Fibroblast of mammary gland (primary cell): ENCODE measurements around the gene PIKFYVE.
A peak's percentile ranks its signal among the peaks of the same experiment; 100 is the strongest.

Experiments
- DNase-seq: peaks from one replicate; pipeline ENCODE4 v3.0.0-alpha.2; 2010; ENCODE audit warnings: low read depth
- H3K4me3 ChIP-seq: 2 replicates; pipeline ENCODE4 v1.5.1; 2011; ENCODE audit warnings: low read depth, mild to moderate bottlenecking, low read length, moderate library complexity; ENCODE audit not compliant: control insufficient read depth
- TF ChIP-seq, protein P1 (sequence below): conservative IDR thresholded peaks from 2 replicates; pipeline ENCODE4 v1.5.1; 2011; ENCODE audit warnings: low read depth, low read length, inconsistent platforms; ENCODE audit not compliant: control insufficient read depth, insufficient read depth

Gene PIKFYVE

DNA sequence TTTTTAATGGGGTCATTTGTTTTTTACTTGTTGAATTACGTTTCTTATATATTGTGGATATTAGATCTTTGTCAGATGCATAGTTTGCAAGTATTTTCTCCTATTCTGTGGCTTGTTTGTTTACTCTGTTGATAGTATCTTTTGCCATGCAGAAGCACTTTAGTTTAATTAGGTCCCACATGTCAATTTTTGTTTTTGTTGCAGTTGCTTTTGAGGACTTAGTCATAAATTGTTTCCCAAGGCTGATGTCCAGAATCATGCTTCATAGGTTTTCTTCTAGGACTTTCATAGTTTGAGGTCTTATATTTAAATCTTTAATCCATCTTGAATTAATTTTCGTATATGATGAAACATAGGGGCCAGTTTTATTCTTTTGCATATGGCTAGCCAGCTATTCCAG, 13.2 kb downstream of the PIKFYVE start:
- TF ChIP-seq, protein P1, sequence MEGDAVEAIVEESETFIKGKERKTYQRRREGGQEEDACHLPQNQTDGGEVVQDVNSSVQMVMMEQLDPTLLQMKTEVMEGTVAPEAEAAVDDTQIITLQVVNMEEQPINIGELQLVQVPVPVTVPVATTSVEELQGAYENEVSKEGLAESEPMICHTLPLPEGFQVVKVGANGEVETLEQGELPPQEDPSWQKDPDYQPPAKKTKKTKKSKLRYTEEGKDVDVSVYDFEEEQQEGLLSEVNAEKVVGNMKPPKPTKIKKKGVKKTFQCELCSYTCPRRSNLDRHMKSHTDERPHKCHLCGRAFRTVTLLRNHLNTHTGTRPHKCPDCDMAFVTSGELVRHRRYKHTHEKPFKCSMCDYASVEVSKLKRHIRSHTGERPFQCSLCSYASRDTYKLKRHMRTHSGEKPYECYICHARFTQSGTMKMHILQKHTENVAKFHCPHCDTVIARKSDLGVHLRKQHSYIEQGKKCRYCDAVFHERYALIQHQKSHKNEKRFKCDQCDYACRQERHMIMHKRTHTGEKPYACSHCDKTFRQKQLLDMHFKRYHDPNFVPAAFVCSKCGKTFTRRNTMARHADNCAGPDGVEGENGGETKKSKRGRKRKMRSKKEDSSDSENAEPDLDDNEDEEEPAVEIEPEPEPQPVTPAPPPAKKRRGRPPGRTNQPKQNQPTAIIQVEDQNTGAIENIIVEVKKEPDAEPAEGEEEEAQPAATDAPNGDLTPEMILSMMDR: no peak
- H3K4me3 ChIP-seq: no peak overlapping the region
- DNase-seq: no peak

DNA sequence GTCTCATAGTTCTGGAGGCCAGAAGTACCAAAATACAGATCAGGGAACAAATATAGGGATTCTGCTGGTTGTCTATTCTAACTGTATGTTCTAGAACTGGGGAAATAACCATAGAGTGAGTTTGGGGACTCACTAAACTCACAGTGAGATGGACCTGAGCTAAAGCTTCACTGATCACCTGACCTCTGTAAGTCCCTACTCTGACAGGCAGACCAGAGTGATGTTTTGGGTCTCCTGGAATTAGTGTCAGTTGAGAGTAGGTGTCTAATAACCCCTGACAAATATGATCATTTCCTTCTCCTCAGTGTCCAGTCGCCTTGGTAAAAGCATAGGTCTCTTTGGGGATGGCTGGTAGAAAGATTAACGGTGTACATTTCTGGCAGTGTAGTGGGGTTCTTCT, 14.2 kb downstream of the PIKFYVE start:
- TF ChIP-seq, protein P1: no peak
- no peak overlapping the region for H3K4me3 ChIP-seq
- no peak for DNase-seq

DNA sequence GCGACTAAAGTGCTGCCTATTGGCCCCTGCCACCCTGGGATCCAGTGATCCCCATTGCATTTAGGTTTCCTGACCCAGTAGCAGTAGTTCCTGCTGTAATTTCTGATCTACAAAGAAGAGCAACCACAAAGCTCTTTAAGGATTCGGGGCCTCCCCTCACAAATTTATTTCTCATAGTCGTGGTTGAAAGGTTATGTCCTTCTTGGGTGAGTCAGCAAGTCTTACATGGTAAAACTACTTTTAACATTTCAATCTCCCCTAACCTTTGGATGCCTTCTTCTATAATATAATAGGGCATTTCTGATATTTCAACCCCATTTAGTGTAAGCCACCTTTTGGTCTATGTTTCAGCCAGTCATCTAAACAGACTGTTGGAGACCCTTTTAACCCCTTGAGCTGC, 14.9 kb downstream of the PIKFYVE start:
- H3K4me3 ChIP-seq: no peak overlapping the region
- peak; percentile 63 for DNase-seq
- TF ChIP-seq, protein P1: no peak

DNA sequence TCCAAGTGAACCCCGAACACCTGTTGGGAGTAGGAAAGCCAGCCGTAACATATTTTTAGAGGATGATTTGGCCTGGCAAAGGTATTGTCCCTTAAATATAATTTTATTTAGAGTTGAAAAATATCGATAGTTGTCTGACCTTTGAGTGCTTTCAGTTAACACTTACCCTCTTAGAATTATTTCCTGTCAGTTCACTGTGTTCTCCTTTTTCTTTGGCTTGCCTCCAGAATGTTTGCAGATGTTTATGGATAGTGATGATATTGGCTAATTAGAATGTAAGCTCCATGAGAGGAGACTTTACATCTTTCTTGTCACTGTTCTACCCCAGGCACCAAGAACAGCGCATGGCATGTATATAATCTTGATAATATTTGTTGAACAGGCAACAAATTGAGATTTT, 19.8 kb downstream of the PIKFYVE start:
- DNase-seq: no peak
- H3K4me3 ChIP-seq: no peak overlapping the region
- TF ChIP-seq, protein P1: no peak

DNA sequence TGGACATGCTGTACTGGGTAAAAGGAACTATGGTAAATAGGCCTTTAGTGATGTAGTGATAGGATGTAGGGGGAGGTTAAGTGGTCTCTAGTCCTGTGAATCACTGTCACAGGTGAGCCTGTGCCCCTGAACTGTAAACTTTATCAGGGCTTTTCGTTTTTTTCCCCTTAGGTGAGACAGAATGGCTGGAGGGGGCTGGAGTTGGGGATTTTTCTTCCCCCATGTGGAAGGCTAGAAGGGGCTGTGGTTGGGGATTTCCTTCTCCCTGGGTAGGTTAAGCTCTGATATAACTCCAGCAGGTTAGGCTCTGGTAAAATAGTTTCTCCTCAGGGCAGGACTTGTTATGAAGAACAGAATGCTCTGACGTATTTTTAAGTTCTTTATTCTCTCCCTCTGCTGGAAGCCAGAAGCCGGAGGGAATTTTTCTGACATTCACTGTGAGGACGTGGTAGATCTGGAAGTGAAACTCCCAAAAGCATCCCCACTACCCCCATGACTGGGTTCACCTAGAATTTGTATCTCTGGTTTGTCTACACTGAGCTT, 28.5 kb downstream of the PIKFYVE start:
- TF ChIP-seq, protein P1: no peak
- no peak overlapping the region for H3K4me3 ChIP-seq
- DNase-seq: no peak

DNA sequence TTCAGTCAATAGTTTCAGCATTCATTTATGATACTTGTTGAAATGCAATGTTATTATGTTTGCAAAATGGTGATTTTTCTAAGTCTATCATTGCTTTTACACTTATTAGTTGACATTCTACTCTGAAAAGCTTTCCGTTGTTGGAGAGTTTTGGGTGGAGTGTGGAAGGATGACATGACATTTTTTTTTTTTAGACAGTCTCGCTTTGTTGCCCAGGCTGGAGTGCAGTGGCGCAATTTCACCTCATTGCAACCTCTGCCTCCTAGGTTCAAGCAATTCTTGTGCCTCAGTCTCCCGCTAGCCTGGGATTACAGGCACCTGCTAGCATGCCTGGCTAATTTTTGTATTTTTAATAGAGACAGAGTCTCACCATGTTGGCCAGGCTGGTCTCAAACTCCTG, 29.8 kb downstream of the PIKFYVE start:
- H3K4me3 ChIP-seq: no peak overlapping the region
- DNase-seq: no peak
- TF ChIP-seq, protein P1: no peak

DNA sequence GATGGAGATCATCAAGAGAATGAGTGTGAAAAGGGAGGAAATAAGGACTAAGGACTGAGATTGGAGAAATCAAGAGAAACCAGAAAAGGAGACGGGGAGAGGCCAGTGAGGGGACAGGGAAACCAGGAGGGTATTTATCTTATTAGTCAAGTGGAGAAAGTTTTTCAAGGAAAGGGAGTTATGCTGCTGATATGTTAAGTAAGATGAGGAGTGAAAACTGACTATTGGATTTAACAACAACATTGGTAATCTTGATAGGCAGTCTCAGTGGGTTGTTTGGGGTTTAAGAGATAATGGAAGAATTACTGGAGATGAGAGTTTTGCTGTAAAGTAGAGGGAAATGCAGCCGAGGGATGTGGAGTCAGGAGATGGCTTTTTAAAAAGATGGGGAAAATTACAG, 30.6 kb downstream of the PIKFYVE start:
- H3K4me3 ChIP-seq: no peak overlapping the region
- TF ChIP-seq, protein P1: no peak

More for the DNA sequence above, 30.6 kb downstream of the PIKFYVE start:
- DNase-seq: no peak
